HG03442 (cell line): ENCODE measurements around the gene RHOG.
"Not testable (repeated sequence)": the region's sequence is repeated elsewhere in the genome, so short reads cannot be mapped to it uniquely, and the experiment has no call there.

Experiments used
- ATAC-seq: cut with Tn5 transposase; IDR thresholded peaks from one replicate; pipeline ENCODE4 v1.9.1; 2021; ENCODE audit warnings: mild to moderate bottlenecking, moderate library complexity; ENCODE audit not compliant: unreplicated experiment

Gene RHOG

GRCh38 chr11:3840870-3841425, at the start of gene RHOG:
Gene RHOG (minus strand): TSS chr11:3840959. CDS start chr11:3828138, 12,821 bp downstream.
- ATAC-seq = peak; percentile 55

- ATAC-seq = no peak
Observed at GRCh38 chr11:3890014-3890413, 49.3 kb upstream of the RHOG start.

- no peak for ATAC-seq
Observed at GRCh38 chr11:3888876-3889275, 48.1 kb upstream of the RHOG start.

- ATAC-seq = no peak
Observed at GRCh38 chr11:3886985-3887384, 46.2 kb upstream of the RHOG start.

GRCh38 chr11:3885855-3886254, 45.1 kb upstream of the RHOG start:
- no peak for ATAC-seq

- no peak for ATAC-seq
Observed at GRCh38 chr11:3882655-3883054, 41.9 kb upstream of the RHOG start.

- no peak for ATAC-seq
Observed at GRCh38 chr11:3880724-3881123, 40.0 kb upstream of the RHOG start.

- ATAC-seq = no peak
Observed at GRCh38 chr11:3879967-3880542, 39.3 kb upstream of the RHOG start.

GRCh38 chr11:3879216-3879966, 38.6 kb upstream of the RHOG start:
- peak; percentile 39 for ATAC-seq

GRCh38 chr11:3878258-3878584, 37.5 kb upstream of the RHOG start:
- ATAC-seq = no peak

GRCh38 chr11:3877364-3878257, 36.9 kb upstream of the RHOG start:
- no peak for ATAC-seq

GRCh38 chr11:3876613-3877012, 35.9 kb upstream of the RHOG start:
- ATAC-seq = no peak

- no peak for ATAC-seq
Observed at GRCh38 chr11:3873712-3874349, 33.1 kb upstream of the RHOG start.

- peak; percentile 51 for ATAC-seq
Observed at GRCh38 chr11:3867209-3868091, 26.7 kb upstream of the RHOG start.

- ATAC-seq = no peak
Observed at GRCh38 chr11:3866836-3867208, 26.1 kb upstream of the RHOG start.

- no peak for ATAC-seq
Observed at GRCh38 chr11:3866206-3866605, 25.4 kb upstream of the RHOG start.

- ATAC-seq = no peak
Observed at GRCh38 chr11:3865388-3866193, 24.8 kb upstream of the RHOG start.

GRCh38 chr11:3861683-3862082, 20.9 kb upstream of the RHOG start:
- ATAC-seq = no peak

- ATAC-seq = not testable (repeated sequence)
Observed at GRCh38 chr11:3860898-3861393, 20.2 kb upstream of the RHOG start.
